MM.1S (cell line): ENCODE data around the gene AQP5.

ENCODE experiments used
- CTCF ChIP-seq: fragments of 300-600 bp; sonication (generic); IDR thresholded peaks from 2 replicates; pipeline ENCODE4 v1.5.1; 2016; ENCODE audit warnings: antibody characterized with exemption, low read length, mixed read lengths
- EZH2phosphoT487 ChIP-seq: fragments of 300-600 bp; sonication (generic); IDR thresholded peaks from 2 replicates; pipeline ENCODE4 v1.6.1; 2018; ENCODE audit warnings: antibody characterized with exemption, low read length

DNA sequence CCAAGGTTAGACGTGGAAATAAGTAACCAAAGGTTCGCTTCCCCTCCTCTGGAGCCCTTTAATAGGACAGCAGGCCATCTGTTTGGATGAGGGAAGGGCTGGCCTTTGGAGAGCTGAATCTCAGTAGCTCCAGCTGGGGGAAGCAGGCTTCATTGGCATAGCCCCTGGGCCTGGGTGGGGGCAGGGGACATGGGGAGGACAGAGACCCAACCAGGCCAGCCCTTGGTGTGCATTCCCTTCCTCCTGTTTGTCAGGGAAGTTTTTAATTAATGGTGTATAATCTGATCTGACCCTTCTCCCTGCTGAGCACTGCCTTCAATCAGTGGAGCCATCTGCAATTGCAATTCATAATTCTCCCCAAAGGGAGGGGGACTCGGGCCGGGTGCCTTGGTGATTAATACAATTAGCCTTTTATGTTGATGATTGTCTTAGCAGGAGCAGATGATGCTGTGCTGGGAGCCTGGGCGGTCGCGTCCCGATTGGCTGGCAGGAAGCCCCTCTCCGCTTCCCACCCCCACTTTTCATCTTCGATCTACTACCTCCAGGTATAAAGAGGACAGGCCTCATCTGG is 17.4 kb downstream of the AQP5 start:
- TF ChIP-seq CTCF, result no peak
- TF ChIP-seq EZH2phosphoT487, result no peak
